Pancreas (tissue), 10 donors: ENCODE results near the gene TBX1. TPM values are rescaled to one million over a fixed set of nuclear protein-coding genes. Genes with fewer than 3 reads are reported as not detected.

ENCODE experiments used
- ATAC-seq, 4 donors: fragments of 200-7000 bp; cut with Tn5 transposase; one replicate each; pipeline versions ENCODE4 v1.8.0 to v1.9.1; 2020; ENCODE audit warnings: mild to moderate bottlenecking in 4 of 4, moderate library complexity in 4 of 4
- DNase-seq, 6 donors: peaks; one replicate each; pipeline ENCODE4 v3.0.0-alpha.2; 2020
- FAIRE-seq: peaks from 2 replicates; lab custom pipeline; 2012; peaks lifted over from hg19 to GRCh38; lab: Jason Lieb, UNC
- H3K27ac ChIP-seq, 4 donors: fragments of 200-600 bp; sonication (generic); 1 replicate in 3 of 4; 2 replicates in 1 of 4; pipeline versions ENCODE4 v1.5.0 to v1.8.0; 2020
- H3K27me3 ChIP-seq, 4 donors: fragments of 200-600 bp; one replicate each; pipeline ENCODE4 v1.8.0; 2021
- H3K36me3 ChIP-seq, 3 donors: fragments of 200-600 bp; sonication (generic) in 1 of 3; one replicate each; pipeline versions ENCODE4 v1.5.0 to v1.8.0; 2020 to 2021
- H3K4me1 ChIP-seq, 3 donors: fragments of 200-600 bp; one replicate each; pipeline ENCODE4 v1.8.0; 2021
- H3K4me3 ChIP-seq, 4 donors: fragments of 200-600 bp; sonication (generic) in 2 of 4; one replicate each; pipeline versions ENCODE4 v1.5.0 to v1.8.0; 2020 to 2021
- H3K9me3 ChIP-seq, 4 donors: fragments of 200-600 bp; one replicate each; pipeline ENCODE4 v1.8.0; 2021
- CTCF ChIP-seq, 4 donors: fragments of 200-600 bp; sonication (generic) in 3 of 4; IDR thresholded peaks; one replicate each; pipeline versions ENCODE4 v1.5.0 to v1.8.0; 2021; ENCODE audit warnings: antibody characterized with exemption in 4 of 4
- WGBS, 2 donors: extraction: QIAGEN DNeasy Blood & Tissue Kit; methylation state at CpG; one replicate each; pipeline ENCODE4 v1.1.7; 2013; 5-methylcytosine and 5-hydroxymethylcytosine counted together
- intact Hi-C, 3 donors: fragments of 100-400 bp; cut with DNase I; formaldehyde crosslinking; loops; one replicate each; pipeline versions ENCODE4 v1.11.1 to v1.14.2; 2022
- polyA plus RNA-seq, 2 donors: library from polyadenylated mRNA; stranded (reverse); fragments of 200-250 nt; gene quantifications; one replicate each; pipeline ENCODE4 v1.2.3, GENCODE V29; 2013
- total RNA-seq, 6 donors: library from RNA; stranded (reverse); fragmentation: NEBNext Ultra II Directional in 4 of 6; extraction: Animal tissue kit (Norgen Biotek cat#: 25700) in 4 of 6; gene quantifications; one replicate each; pipeline versions ENCODE4 v1.2.1 to v1.2.4, GENCODE V29; 2021 to 2023
- donor health status: healthy with polysubstance abuse.
- donor health status: DM: no; HTN: no; CAD: no; lungs with moderate emphysema.
- donor health status: DM: no; HTN: no; CAD: no.
- donor health status: control.
- donor health status: control.
- donor health status: Bipolar disorder and iron deficiency.
- donor health status: DM: yes; HTN: yes; CAD: no.
- donor health status: DM: no; HTN: no; CAD: no.
- donor health status: DM: no; HTN: no; CAD: no.
- donor health status: DM: yes; HTN: yes; CAD: no.

TBX1 gene
- total and polyA plus RNA-seq, 8 donors: 0.19 to 1.3 (median 0.31) TPM; not detected in 1

DNA sequence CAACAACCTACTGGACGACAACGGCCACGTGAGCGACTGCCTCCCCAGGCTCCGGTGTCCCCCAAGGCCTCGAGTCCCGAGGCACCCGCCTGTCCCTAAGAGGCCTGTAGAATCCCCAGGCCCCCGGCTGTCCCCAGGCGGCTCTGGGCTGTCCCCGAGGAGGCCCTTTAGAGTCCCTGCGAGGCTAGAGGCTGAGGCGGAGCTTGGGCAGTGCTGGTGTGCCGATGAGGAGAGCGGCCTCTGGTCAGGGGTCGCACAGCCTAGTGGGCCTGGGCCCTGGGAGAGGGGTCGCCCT is 3.7 kb downstream of the TBX1 start:
- Histone ChIP-seq H3K4me3 (no peak overlapping the region), H3K27ac (no peak overlapping the region), H3K4me1 (peaks cover 0 to 5% (median 0%) of the 10 kb centered on the region in 3 donors), H3K36me3 (no peaks in the 10 kb centered on the region), H3K9me3 (no peaks in the 10 kb centered on the region), H3K27me3 (peaks cover 0 to 40% (median 16%) of the 10 kb centered on the region in 4 donors)
- DNase-seq (peak in 1 of 6 donors; percentile 50), ATAC-seq (no peak), FAIRE-seq (no peak)
- intact Hi-C loops: no loop called here
- TF ChIP-seq CTCF (IDR thresholded peaks at IDR 0.05): no peak
- 57 to 76% methylated on average over 14 to 17 of the region's 17 CpGs for WGBS, 2 donors

DNA sequence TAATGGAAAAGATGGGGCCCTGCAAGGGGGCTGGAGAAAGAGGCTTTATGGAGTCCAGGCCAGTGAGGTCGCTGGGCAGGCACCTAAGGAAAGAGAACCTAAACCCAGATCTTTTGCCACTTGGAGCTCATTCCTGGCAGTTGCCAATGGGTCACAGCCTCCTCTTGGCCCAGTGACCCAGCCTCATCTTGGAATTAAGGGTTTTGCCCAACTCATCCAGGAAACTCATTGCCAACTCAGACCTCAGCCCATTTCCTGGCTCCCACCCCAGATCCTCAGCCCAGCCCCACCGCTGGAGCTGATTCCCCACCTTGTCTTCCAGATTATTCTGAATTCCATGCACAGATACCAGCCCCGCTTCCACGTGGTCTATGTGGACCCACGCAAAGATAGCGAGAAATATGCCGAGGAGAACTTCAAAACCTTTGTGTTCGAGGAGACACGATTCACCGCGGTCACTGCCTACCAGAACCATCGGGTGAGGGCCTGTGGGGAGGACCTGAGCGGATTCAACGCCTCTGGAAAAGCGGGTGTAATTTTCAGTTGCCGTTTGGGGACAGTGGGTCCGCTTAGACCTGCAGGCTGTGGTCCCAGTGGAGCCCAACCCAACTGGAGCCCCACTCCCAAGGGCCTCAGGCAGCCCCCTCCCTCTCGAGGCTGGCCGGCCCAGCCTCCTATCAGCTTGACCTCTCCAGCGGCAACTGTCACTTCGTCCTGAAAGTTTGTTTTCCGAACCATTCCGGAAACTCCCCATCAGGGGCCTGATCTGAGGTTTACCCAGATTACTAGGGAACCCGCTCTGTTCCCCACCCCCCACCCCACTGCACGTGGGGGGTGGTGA is 4.3 kb downstream of the TBX1 start:
- H3K4me3 ChIP-seq: no peak overlapping the region
- no peak for TF ChIP-seq CTCF (IDR thresholded peaks at IDR 0.05)
- FAIRE-seq (no peak), DNase-seq (peak in 1 of 6 donors; percentile 31), ATAC-seq (no peak)
- intact Hi-C loops: no loop called here
- H3K9me3 ChIP-seq: no peaks in the 10 kb centered on the region
- H3K4me1 ChIP-seq: peaks cover 0 to 5% (median 0%) of the 10 kb centered on the region in 3 donors
- H3K27ac ChIP-seq: no peak overlapping the region
- H3K27me3 ChIP-seq: peaks cover 0 to 42% (median 13%) of the 10 kb centered on the region in 4 donors
- H3K36me3 ChIP-seq: no peaks in the 10 kb centered on the region
- WGBS, 2 donors: 55 to 62% methylated on average over 25 of the region's 25 CpGs

DNA sequence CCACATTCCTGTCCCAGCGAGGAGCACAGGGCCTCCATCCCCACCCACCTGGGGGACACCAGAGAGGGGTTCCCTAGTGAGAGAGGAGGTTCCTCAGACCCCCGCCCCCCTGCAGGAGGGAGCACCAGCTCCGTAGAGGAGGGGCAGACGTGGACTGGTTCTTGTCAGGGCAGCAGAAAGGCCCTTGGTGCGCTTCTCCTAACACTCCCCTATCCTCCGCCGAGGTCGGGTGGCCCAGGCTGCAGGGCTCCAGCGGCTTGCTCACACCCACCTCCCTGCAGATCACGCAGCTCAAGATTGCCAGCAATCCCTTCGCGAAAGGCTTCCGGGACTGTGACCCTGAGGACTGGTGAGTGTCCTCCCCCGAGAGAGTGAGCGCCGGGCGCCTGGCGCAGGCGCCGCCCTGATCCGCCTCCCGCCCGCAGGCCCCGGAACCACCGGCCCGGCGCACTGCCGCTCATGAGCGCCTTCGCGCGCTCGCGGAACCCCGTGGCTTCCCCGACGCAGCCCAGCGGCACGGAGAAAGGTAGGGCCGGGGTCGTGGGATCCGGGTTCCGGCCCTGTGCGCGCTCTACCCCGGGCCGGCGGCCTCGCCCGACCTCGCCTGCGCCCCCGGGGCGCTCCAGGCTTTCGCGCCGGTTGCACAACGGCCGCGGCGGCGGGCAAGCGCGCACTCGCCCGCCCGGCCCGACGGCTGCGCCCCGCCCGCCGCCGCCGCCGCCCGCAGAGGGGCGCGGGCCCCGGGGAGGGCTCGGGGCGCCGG is 5.1 kb downstream of the TBX1 start:
- Histone ChIP-seq H3K27ac (no peak overlapping the region), H3K36me3 (no peaks in the 10 kb centered on the region), H3K9me3 (no peaks in the 10 kb centered on the region), H3K27me3 (peaks cover 0 to 47% (median 11%) of the 10 kb centered on the region in 4 donors), H3K4me3 (peak overlapping the region in 1 of 4 donors; percentile 33), H3K4me1 (peaks cover 0 to 5% (median 0%) of the 10 kb centered on the region in 3 donors)
- FAIRE-seq (no peak), DNase-seq (peak in 1 of 6 donors; percentile 52), ATAC-seq (peak in 2 of 4 donors; percentile 29 to 52)
- TF ChIP-seq CTCF (IDR thresholded peaks at IDR 0.05): no peak
- WGBS, 2 donors: 5 to 6% methylated on average over 55 to 83 of the region's 83 CpGs
- intact Hi-C loops: no loop called here

- Histone ChIP-seq H3K9me3 (no peaks in the 10 kb centered on the region), H3K4me1 (peaks cover 0 to 5% (median 0%) of the 10 kb centered on the region in 3 donors), H3K36me3 (no peaks in the 10 kb centered on the region), H3K27me3 (peaks cover 0 to 45% (median 11%) of the 10 kb centered on the region in 4 donors), H3K27ac (no peak overlapping the region), H3K4me3 (peak overlapping the region in 3 of 4 donors; percentile 10 to 45 (median 18))
- FAIRE-seq (no peak), DNase-seq (peak in 2 of 6 donors; percentile 10 to 57), ATAC-seq (no peak)
- intact Hi-C loops: no loop called here
- 1 to 3% methylated on average over 27 to 36 of the region's 36 CpGs for WGBS, 2 donors
- TF ChIP-seq CTCF (IDR thresholded peaks at IDR 0.05): no peak
These were observed 5.6 kb downstream of the TBX1 start for GRCh38 chr22:19766240-19766510.
